ENCODE measurements around the gene CETN1.

CETN1 gene

DNA sequence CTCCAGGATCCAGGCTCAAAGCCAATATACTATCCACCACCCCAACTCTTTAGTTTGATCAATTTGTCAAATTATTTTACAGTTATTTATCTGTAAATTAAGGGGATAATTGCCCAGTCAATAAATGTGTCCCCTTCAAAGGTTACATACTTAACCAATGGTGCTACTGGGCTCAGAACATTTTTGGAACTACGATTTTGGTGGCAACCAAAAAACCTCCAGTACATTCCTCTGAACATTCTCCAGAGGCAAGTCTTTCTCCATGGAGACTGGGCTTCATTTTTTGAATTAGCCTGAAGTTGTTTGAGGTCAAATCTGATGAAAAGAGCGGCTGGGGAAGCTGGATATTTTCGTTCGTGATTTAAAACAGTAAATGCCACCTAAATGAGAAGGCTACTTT, 14.9 kb downstream of the CETN1 start:
- H3K4me3 ChIP-seq (ENCODE audit: control insufficient read depth, low read depth, low read length) = no peak overlapping the region
- DNase-seq (ENCODE audit: low read depth) = no peak
- TF ChIP-seq, protein P1, sequence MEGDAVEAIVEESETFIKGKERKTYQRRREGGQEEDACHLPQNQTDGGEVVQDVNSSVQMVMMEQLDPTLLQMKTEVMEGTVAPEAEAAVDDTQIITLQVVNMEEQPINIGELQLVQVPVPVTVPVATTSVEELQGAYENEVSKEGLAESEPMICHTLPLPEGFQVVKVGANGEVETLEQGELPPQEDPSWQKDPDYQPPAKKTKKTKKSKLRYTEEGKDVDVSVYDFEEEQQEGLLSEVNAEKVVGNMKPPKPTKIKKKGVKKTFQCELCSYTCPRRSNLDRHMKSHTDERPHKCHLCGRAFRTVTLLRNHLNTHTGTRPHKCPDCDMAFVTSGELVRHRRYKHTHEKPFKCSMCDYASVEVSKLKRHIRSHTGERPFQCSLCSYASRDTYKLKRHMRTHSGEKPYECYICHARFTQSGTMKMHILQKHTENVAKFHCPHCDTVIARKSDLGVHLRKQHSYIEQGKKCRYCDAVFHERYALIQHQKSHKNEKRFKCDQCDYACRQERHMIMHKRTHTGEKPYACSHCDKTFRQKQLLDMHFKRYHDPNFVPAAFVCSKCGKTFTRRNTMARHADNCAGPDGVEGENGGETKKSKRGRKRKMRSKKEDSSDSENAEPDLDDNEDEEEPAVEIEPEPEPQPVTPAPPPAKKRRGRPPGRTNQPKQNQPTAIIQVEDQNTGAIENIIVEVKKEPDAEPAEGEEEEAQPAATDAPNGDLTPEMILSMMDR (conservative IDR thresholded peaks at IDR 0.05; ENCODE audit: control insufficient read depth, insufficient read depth, low read depth, low read length) = no peak

DNA sequence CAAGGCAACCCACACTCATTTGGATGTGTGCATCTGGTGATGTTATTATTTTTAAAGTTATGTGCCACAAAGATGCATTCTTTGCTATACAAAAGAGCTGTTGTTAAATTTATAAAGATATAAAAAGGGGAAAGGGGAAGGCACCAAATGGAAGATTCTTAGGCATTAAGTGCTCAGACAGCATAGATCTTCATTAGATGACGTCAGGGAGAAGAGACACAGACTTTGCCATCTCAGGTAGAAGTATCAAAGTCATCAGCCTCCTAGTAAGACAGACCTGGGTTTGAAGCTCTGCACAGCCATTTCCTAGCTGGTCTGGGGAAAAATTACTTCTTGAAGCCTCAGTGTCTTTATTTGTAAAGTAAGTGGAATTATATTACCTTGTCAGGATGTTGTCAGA, 15.4 kb downstream of the CETN1 start:
- TF ChIP-seq, protein P1 (conservative IDR thresholded peaks at IDR 0.05; ENCODE audit: control insufficient read depth, insufficient read depth, low read depth, low read length) = no peak
- DNase-seq (ENCODE audit: low read depth) = no peak
- H3K4me3 ChIP-seq (ENCODE audit: control insufficient read depth, low read depth, low read length) = no peak overlapping the region

DNA sequence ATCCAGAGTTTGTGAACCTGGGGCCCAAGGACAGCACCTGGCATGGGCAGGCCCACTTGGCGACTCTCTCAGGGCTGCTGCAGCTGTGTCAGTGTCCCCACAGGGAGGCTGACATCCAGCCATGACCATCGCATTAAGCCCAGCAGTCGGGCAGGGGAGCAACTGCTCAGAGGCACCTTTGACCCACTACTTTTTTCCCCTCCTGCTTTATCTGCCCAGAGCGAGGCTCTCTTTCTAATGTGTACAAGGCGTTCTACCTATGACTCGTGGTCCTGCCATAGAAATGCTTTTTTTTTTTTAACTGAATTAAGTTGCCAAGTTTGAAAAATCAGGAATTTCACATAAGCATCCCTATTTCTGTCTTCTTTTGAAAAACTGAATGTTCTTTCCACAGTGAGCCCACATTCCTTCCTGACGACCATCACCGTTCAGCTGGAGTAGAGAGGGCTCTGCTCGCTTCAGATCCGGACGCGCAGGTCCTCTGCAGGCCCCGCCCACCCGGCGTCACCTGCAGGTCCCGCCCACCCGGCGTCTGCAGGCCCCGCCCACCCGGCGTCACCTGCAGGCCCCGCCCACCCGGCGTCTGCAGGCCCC, 16.2 kb downstream of the CETN1 start:
- TF ChIP-seq, protein P1 (conservative IDR thresholded peaks at IDR 0.05; ENCODE audit: control insufficient read depth, insufficient read depth, low read depth, low read length) = no peak
- no peak for DNase-seq (ENCODE audit: low read depth)
- H3K4me3 ChIP-seq (ENCODE audit: control insufficient read depth, low read depth, low read length) = no peak overlapping the region

- DNase-seq (ENCODE audit: low read depth) = no peak
- TF ChIP-seq, protein P1 (conservative IDR thresholded peaks at IDR 0.05; ENCODE audit: control insufficient read depth, insufficient read depth, low read depth, low read length) = no peak
- no peak overlapping the region for H3K4me3 ChIP-seq (ENCODE audit: control insufficient read depth, low read depth, low read length)
Measured at GRCh38 chr18:598124-598589, 18.0 kb downstream of the CETN1 start.

GRCh38 chr18:600107-600506, 19.9 kb downstream of the CETN1 start:
- no peak overlapping the region for H3K4me3 ChIP-seq (ENCODE audit: control insufficient read depth, low read depth, low read length)

GRCh38 chr18:604771-605170, 24.6 kb downstream of the CETN1 start:
- H3K4me3 ChIP-seq (ENCODE audit: control insufficient read depth, low read depth, low read length) = no peak overlapping the region
- no peak for DNase-seq (ENCODE audit: low read depth)
- TF ChIP-seq, protein P1 (conservative IDR thresholded peaks at IDR 0.05; ENCODE audit: control insufficient read depth, insufficient read depth, low read depth, low read length) = no peak

More at GRCh38 chr18:600107-600506, 19.9 kb downstream of the CETN1 start:
- no peak for DNase-seq (ENCODE audit: low read depth)
- TF ChIP-seq, protein P1 (conservative IDR thresholded peaks at IDR 0.05; ENCODE audit: control insufficient read depth, insufficient read depth, low read depth, low read length) = no peak

DNA sequence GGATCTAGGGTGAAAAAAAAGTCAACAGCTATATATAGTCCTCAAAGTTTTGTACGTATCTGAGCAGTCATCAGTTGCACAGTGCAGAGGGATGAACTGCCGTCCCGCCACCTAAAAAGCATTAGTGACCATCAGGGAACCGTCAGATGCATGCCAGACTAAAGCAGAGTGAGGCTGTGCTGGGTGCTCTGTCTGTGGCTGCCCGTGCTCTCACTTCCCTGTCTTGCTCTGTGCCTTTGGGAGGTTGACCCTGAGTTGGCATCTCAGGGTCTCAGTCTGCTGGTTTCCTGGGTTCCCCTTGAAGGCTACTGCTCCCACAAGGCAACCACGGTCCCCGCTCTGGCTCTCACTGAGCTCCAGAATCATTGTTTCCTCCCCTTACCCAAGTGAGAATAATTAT, 27.8 kb downstream of the CETN1 start:
- no peak overlapping the region for H3K4me3 ChIP-seq (ENCODE audit: control insufficient read depth, low read depth, low read length)
- no peak for DNase-seq (ENCODE audit: low read depth)
- TF ChIP-seq, protein P1 (conservative IDR thresholded peaks at IDR 0.05; ENCODE audit: control insufficient read depth, insufficient read depth, low read depth, low read length) = no peak

All from fibroblast of mammary gland (primary cell).